ENCODE data around the gene FOSL2.

Gene FOSL2

GRCh38 chr2:28395334-28396061, 2.8 kb downstream of the FOSL2 start:
- peak; percentile 42 for DNase-seq (ENCODE audit: low spot score)

DNA sequence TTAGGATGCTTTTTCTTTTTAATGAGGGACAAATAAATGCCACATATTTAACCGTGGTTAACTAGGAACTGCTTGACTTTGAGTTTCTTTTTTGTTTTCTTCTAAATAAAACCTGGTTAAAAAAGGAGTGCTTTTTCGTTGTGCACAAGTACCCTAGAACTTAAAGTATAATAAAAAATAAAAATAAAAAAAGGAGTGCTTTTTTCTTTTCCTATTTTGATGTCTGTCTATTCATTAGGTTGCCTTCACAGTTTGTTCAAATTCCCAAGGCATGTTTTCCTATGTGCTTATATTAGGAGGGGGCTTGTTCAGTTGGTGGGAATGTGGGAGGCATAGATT, 4.4 kb downstream of the FOSL2 start:
- DNase-seq (ENCODE audit: low spot score): no peak

DNA sequence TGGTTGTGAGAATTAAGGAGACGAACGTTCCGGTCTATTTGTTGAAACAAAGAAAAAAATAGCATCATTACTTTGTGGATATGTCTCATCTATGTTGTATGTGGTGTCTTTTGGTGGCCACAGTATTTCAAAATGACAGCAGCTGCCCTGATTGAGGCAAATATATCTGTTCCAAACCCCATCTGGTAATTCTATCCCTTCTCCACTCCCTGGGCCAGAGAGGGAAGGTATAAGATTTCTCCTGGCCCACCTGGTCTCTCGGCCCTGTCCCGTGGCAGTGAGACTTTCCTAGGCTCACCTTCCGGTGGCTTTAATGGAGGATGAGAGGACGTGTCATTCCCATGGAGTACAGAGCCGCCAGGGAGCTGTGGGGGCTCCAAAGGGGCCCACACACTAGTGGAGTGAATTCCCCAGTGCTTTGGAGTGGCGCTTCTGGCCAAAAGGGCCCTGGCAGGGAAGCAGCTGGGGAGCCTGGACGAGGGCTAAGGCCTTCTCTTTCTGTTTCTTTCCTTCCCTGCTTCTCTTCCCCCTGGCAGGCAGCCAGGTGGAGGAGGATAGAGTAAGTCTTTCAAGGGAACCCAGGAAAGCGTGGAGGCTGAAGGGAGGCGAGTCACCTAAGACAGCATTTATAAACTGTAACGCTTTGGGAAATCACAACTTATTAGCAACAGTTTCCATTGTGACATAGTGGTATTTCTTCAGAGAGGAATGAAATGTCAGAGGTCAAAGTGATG, 5.6 kb downstream of the FOSL2 start:
- DNase-seq (ENCODE audit: low spot score): no peak

- DNase-seq (ENCODE audit: low spot score): no peak
Observed at GRCh38 chr2:28399289-28399688, 6.6 kb downstream of the FOSL2 start.

DNA sequence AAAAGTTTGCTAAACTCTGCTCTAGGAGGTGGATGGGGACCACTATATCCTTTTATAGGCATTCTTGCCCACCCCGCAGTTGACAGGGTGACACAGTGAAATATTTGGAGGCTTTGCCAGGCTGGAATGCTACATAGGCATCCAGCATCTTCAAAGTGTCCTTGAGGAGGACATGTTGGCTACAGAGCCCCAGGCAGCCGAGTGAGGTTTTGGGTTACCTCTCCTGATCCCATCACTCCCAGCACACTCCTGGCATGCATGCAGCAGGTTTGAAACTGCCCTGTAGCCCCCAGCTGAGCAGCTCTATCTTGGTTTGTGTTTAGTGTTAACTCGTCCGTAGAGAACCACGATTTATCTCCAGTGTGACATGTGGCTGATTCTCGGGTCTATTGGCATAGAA, 7.3 kb downstream of the FOSL2 start:
- no peak for DNase-seq (ENCODE audit: low spot score)

DNA sequence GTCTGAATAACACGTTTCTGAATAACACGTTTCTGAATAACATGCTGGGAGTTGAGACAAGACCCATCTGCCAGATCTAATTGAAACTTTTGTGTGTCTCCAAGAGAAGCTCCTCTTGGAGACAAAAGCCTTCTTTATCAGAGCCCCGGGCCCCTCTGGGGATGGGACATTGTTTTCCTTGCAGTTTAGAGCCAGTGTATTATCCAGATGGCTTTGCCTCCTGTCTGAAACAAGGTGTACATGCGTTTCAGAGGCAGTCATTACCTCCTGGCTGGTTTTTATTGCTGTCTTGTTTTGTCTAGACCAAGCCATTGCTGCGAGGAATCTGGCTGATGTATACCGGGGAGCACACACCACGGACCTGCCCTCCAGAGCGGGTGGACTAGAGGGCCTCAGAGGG, 7.8 kb downstream of the FOSL2 start:
- no peak for DNase-seq (ENCODE audit: low spot score)

GRCh38 chr2:28400921-28401320, 8.3 kb downstream of the FOSL2 start:
- DNase-seq (ENCODE audit: low spot score): no peak

GRCh38 chr2:28401411-28401810, 8.8 kb downstream of the FOSL2 start:
- DNase-seq (ENCODE audit: low spot score): peak; percentile 41

- DNase-seq (ENCODE audit: low spot score): no peak
Observed at GRCh38 chr2:28401948-28402550, 9.4 kb downstream of the FOSL2 start.

DNA sequence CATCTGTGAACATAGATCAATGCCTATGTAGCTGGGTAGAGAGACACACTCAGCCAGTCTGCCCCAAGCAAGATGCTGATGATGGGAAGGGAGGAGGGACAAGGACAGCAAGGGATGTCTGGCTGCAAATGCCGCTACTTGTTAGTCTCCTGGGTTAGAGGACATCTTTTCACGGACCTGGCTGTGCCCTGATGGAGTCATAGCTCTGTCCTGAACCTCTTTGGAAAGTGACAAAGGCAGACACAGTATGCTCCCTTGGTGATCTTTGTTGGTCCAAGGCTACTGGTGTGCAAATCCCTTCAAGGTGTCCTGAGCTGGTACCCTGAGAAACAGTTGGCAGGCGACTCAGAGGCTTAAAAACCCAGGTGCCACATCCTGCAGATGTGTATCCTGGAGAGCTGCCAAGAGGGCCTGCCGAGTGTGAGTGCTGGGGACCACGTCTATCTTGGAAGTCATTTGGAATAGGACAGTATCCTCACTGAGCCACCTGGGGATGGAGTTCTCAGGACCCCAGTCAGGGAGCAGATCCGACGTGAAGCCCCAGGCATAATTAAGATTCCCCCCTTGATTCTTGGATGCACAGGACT, 10.8 kb downstream of the FOSL2 start:
- DNase-seq (ENCODE audit: low spot score): no peak

DNA sequence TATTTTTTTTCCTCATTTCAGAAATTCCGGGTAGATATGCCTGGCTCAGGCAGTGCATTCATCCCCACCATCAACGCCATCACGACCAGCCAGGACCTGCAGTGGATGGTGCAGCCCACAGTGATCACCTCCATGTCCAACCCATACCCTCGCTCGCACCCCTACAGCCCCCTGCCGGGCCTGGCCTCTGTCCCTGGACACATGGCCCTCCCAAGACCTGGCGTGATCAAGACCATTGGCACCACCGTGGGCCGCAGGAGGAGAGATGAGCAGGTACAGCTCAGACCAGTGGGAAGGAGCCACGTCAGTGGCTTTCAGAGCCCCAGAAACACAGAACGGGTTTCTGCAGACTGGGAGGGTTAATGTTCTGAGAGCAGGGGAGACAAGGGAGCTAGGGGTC, 11.4 kb downstream of the FOSL2 start:
- DNase-seq (ENCODE audit: low spot score): no peak

- DNase-seq (ENCODE audit: low spot score): no peak
Observed at GRCh38 chr2:28405537-28405936, 12.9 kb downstream of the FOSL2 start.

DNA sequence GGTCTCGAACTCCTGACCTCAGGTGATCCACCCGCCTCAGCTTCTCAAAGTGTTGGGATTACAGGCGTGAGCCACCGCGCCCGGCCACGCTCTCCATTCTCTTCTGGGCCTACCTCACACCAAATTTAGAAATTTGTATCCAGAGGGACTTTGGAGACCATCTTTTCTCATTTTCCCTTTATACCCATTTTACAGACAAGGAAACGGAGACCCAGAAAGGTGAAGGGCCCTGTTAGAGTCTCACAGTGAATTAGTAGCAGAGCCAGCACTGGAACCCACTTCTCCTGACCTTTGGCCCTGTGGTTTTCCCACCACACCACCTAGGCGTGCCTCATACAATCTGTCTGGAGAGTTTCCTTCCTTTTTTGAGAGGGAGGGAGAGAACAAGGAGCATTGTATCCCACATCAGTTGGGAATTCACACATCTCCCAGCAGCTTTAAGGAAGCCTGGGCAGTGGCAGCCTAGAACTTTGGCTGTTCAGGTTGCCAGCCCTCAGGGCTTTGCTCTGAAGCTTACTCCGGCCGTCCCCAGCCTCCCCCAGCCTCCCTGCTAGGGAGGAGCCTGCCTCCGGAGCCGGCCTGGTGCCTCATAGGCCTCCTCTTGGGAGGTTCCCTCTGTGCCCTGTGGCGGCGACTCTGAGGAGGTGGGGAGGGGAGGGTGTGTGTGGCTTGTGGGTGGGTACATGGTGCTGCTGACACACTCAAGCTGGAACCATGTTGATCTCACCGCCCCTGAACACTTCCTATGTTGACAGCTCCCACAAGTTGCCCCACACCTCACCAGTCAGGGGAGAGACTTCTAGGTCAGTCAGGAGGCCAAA, 13.8 kb downstream of the FOSL2 start:
- DNase-seq (ENCODE audit: low spot score): peak; percentile 44

DNA sequence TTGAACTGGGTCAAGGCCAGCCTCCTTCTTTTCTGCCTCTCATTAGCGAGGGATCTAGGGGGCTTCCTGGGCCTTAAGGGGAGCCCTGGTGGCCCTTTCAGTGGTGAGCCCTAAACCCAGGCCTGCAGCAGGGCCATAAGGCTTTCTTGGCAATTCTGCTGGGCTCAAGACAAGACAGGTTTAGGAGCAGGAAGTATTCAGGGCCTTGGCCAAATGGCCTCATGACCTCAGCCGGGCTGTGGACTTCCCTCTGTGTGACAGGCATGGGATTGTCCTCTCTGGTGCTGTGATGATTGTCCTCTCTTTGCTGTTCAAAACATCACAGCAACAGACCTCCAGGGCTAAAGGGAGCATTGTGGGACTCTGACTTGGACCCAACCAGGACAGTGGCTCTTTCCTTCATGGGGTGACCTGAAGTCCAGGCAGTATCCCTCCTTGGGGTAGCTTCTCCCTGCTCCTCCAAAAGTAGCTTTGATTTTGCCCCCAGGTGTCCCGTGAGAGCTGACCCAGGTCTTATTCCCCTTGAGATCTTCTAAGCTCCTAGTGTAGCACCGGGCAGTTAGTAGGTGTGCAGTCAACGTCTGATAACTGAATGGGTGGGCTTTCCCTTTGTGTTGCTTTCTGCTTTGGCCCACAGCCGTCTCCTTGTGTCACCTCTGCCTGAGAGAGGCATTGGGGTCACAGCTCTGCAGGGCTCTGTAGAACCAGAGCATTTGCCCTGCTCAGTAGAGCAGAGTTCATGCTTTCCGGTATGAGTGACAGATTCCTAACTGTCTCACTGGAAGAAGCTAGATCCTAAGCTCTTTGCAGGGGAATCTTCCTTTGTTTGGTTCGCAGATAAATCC, 14.7 kb downstream of the FOSL2 start:
- no peak for DNase-seq (ENCODE audit: low spot score)

- DNase-seq (ENCODE audit: low spot score): no peak
Observed at GRCh38 chr2:28407976-28408690, 15.5 kb downstream of the FOSL2 start.

- DNase-seq (ENCODE audit: low spot score): no peak
Observed at GRCh38 chr2:28408764-28409599, 16.3 kb downstream of the FOSL2 start.

DNA sequence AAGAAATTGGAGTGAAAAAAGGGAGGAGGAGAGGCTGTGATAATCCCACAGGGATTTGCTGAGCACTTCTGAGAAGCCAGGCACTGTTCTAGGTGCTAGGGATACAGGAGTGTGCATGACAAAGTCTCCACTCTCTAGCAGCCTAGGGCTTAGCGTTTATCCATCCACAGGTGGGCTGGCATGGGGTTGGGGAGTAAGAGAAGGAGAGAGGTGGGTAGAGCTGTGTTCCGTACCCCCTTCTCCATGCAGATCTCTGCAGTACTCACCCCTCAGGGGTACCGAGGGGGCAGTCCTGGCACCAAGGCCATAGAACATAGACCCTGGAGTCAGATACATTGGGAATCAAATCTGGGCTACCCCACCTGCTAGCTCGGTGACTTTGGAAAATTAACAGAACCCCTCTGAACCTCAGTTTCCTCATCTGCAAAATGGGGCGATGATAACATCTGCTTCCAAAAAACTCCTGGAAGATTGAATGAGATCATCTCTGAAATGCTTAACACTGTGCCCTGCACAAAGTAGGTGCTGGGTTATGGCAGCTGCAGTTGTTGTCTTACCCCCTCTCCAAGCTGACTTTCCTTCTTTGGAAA, 18.6 kb downstream of the FOSL2 start:
- DNase-seq (ENCODE audit: low spot score): no peak

DNA sequence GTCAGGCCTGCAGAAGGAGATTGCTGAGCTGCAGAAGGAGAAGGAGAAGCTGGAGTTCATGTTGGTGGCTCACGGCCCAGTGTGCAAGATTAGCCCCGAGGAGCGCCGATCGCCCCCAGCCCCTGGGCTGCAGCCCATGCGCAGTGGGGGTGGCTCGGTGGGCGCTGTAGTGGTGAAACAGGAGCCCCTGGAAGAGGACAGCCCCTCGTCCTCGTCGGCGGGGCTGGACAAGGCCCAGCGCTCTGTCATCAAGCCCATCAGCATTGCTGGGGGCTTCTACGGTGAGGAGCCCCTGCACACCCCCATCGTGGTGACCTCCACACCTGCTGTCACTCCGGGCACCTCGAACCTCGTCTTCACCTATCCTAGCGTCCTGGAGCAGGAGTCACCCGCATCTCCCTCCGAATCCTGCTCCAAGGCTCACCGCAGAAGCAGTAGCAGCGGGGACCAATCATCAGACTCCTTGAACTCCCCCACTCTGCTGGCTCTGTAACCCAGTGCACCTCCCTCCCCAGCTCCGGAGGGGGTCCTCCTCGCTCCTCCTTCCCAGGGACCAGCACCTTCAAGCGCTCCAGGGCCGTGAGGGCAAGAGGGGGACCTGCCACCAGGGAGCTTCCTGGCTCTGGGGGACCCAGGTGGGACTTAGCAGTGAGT, 19.4 kb downstream of the FOSL2 start:
- no peak for DNase-seq (ENCODE audit: low spot score)
